ENCODE data around the gene PRKCE.

PRKCE gene

GRCh38 chr2:45732436-45732835 lies 81.0 kb downstream of the PRKCE start:
- H3K9me3 ChIP-seq (ENCODE audit: control insufficient read depth in 1 of 2, low read length in 2 of 2) = no peaks in the 10 kb centered on the region
- no peaks in the 10 kb centered on the region for H3K27me3 ChIP-seq (ENCODE audit: low read depth, low read length)
- no peak overlapping the region for H3K27ac ChIP-seq (ENCODE audit: low read length)
- no peak overlapping the region for H3K4me3 ChIP-seq (ENCODE audit: low read depth in 1 of 2, low read length in 2 of 2)
- H3K36me3 ChIP-seq (ENCODE audit: control insufficient read depth in 1 of 2, insufficient read depth in 2 of 2, low read length in 2 of 2) = no peaks in the 10 kb centered on the region
- H3K4me1 ChIP-seq (ENCODE audit: control insufficient read depth in 1 of 2, insufficient read depth in 2 of 2, low read length in 2 of 2) = peaks cover 0 to 6% of the 10 kb centered on the region in 2 donors

GRCh38 chr2:45732946-45733345 lies 81.5 kb downstream of the PRKCE start:
- no peak overlapping the region for H3K27ac ChIP-seq (ENCODE audit: low read length)
- H3K36me3 ChIP-seq (ENCODE audit: control insufficient read depth in 1 of 2, insufficient read depth in 2 of 2, low read length in 2 of 2) = no peaks in the 10 kb centered on the region
- H3K27me3 ChIP-seq (ENCODE audit: low read depth, low read length) = no peaks in the 10 kb centered on the region
- H3K9me3 ChIP-seq (ENCODE audit: control insufficient read depth in 1 of 2, low read length in 2 of 2) = no peaks in the 10 kb centered on the region
- H3K4me1 ChIP-seq (ENCODE audit: control insufficient read depth in 1 of 2, insufficient read depth in 2 of 2, low read length in 2 of 2) = peaks cover 0 to 6% of the 10 kb centered on the region in 2 donors
- H3K4me3 ChIP-seq (ENCODE audit: low read depth in 1 of 2, low read length in 2 of 2) = no peak overlapping the region

GRCh38 chr2:45734336-45734735 lies 82.9 kb downstream of the PRKCE start:
- no peaks in the 10 kb centered on the region for H3K36me3 ChIP-seq (ENCODE audit: control insufficient read depth in 1 of 2, insufficient read depth in 2 of 2, low read length in 2 of 2)
- no peaks in the 10 kb centered on the region for H3K27me3 ChIP-seq (ENCODE audit: low read depth, low read length)
- H3K4me1 ChIP-seq (ENCODE audit: control insufficient read depth in 1 of 2, insufficient read depth in 2 of 2, low read length in 2 of 2) = peaks cover 0 to 6% of the 10 kb centered on the region in 2 donors
- H3K4me3 ChIP-seq (ENCODE audit: low read depth in 1 of 2, low read length in 2 of 2) = no peak overlapping the region
- H3K9me3 ChIP-seq (ENCODE audit: control insufficient read depth in 1 of 2, low read length in 2 of 2) = no peaks in the 10 kb centered on the region
- no peak overlapping the region for H3K27ac ChIP-seq (ENCODE audit: low read length)

DNA sequence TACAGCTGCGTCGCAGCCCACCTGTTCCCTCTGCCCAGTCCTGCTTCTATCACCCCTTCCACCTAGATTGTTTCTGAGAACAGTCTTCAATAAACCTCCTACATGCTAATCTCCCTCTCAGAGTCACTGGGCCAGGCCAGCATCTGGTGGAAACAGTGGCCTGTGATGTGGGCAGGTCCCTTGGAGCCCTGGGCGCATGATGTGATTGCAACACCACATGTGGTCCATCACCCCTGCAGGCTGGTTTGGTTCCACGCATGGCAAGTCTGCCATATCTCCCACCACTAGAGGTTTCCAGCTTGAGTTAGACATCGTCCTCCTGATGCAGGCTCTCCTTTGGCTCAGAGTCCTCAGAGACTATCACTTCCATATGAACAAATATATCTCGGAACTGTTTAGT lies 83.5 kb downstream of the PRKCE start:
- H3K9me3 ChIP-seq (ENCODE audit: control insufficient read depth in 1 of 2, low read length in 2 of 2) = no peaks in the 10 kb centered on the region
- no peaks in the 10 kb centered on the region for H3K27me3 ChIP-seq (ENCODE audit: low read depth, low read length)
- H3K4me1 ChIP-seq (ENCODE audit: control insufficient read depth in 1 of 2, insufficient read depth in 2 of 2, low read length in 2 of 2) = peaks cover 0 to 6% of the 10 kb centered on the region in 2 donors
- H3K4me3 ChIP-seq (ENCODE audit: low read depth in 1 of 2, low read length in 2 of 2) = no peak overlapping the region
- H3K36me3 ChIP-seq (ENCODE audit: control insufficient read depth in 1 of 2, insufficient read depth in 2 of 2, low read length in 2 of 2) = no peaks in the 10 kb centered on the region
- H3K27ac ChIP-seq (ENCODE audit: low read length) = no peak overlapping the region

GRCh38 chr2:45736757-45737704 lies 85.6 kb downstream of the PRKCE start:
- Histone ChIP-seq H3K4me1 (ENCODE audit: control insufficient read depth in 1 of 2, insufficient read depth in 2 of 2, low read length in 2 of 2) (peaks cover 0 to 16% of the 10 kb centered on the region in 2 donors), H3K9me3 (ENCODE audit: control insufficient read depth in 1 of 2, low read length in 2 of 2) (no peaks in the 10 kb centered on the region), H3K27ac (ENCODE audit: low read length) (no peak overlapping the region)

DNA sequence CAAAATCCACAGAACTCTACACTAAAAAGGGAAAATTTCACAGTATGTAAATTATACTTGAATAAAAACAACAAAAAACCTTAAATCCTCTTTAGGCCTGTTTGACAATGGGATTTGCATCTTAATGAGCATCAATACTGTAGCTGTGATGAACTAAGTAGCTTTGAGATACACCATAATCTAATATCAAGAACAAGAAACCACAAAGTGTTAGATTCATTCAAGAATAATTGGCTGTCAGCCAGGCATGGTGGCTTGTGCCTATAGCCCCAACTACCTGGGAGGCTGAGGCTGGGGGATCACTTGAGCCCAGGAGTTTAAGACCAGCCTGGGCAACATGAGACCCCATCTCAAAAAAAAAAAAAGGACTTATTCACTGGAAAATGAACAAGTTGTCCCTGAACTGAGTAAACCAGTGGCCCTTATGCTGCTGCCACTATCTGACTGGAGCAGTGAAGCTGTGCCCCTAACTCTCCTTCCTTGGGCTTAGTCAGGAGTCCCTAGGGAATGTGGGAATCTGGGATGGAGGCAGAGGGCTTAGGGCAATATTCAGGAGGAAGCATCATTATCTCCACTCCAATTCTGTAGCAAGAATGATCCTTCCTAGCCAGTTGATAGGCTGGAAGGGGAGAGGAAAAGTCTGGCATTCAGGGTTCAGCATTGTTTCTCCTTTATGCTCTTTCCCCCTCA lies 88.5 kb downstream of the PRKCE start:
- Histone ChIP-seq H3K27ac (ENCODE audit: low read length) (no peak overlapping the region), H3K4me3 (ENCODE audit: low read depth in 1 of 2, low read length in 2 of 2) (no peak overlapping the region), H3K36me3 (ENCODE audit: control insufficient read depth in 1 of 2, insufficient read depth in 2 of 2, low read length in 2 of 2) (no peaks in the 10 kb centered on the region), H3K9me3 (ENCODE audit: control insufficient read depth in 1 of 2, low read length in 2 of 2) (no peaks in the 10 kb centered on the region), H3K4me1 (ENCODE audit: control insufficient read depth in 1 of 2, insufficient read depth in 2 of 2, low read length in 2 of 2) (peaks cover 0 to 11% of the 10 kb centered on the region in 2 donors), H3K27me3 (ENCODE audit: low read depth, low read length) (no peaks in the 10 kb centered on the region)

More at GRCh38 chr2:45736757-45737704, 85.6 kb downstream of the PRKCE start:
- Histone ChIP-seq H3K36me3 (ENCODE audit: control insufficient read depth in 1 of 2, insufficient read depth in 2 of 2, low read length in 2 of 2) (no peaks in the 10 kb centered on the region), H3K4me3 (ENCODE audit: low read depth in 1 of 2, low read length in 2 of 2) (no peak overlapping the region), H3K27me3 (ENCODE audit: low read depth, low read length) (no peaks in the 10 kb centered on the region)

- H3K27ac ChIP-seq (ENCODE audit: low read length) = no peak overlapping the region
- H3K36me3 ChIP-seq (ENCODE audit: control insufficient read depth in 1 of 2, insufficient read depth in 2 of 2, low read length in 2 of 2) = no peaks in the 10 kb centered on the region
- peaks cover 0 to 10% of the 10 kb centered on the region in 2 donors for H3K4me1 ChIP-seq (ENCODE audit: control insufficient read depth in 1 of 2, insufficient read depth in 2 of 2, low read length in 2 of 2)
- H3K9me3 ChIP-seq (ENCODE audit: control insufficient read depth in 1 of 2, low read length in 2 of 2) = no peaks in the 10 kb centered on the region
- H3K4me3 ChIP-seq (ENCODE audit: low read depth in 1 of 2, low read length in 2 of 2) = no peak overlapping the region
- no peaks in the 10 kb centered on the region for H3K27me3 ChIP-seq (ENCODE audit: low read depth, low read length)
Observed at GRCh38 chr2:45741161-45741850, 89.8 kb downstream of the PRKCE start.

DNA sequence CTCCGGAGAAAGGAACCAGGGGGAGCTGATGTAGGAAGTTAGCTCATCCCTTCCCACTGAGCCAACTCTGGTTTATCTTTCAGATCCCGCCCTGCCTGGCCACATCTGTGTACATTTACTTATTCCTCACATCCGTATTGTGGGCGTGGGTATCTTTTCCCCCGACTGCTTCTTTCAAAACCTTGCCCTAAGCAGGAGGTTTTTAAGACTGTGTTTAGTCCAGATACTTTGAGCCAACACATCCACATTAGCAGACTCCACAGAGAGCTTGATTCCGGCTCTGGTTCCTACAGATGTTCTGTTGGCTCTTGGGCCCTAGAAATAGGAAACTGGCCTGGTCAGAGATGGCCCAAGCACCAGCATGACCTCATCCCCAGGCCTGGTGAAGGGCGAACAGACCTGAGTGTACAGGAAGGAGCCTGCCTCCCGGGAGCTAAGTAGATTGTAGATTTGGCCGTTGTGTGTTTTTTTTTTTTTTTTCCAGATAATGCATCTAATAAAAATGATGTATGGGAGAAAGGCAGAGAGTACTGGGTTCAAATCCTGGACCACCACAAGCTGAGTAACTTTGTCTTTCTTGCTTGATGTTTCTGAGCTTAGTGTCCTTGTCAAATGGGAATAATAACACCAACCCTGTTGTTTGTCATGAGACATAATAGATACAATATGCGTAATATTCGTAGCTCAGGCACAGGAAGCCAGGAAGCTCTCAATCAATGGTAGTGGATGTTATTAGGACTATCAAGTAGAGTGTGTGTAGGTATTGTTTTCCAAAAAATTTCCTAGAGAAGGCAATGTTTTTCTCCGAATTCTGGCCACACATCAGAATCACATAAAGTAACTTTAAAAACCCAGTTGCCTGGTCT lies 92.3 kb downstream of the PRKCE start:
- Histone ChIP-seq H3K4me1 (ENCODE audit: control insufficient read depth in 1 of 2, insufficient read depth in 2 of 2, low read length in 2 of 2) (peaks cover 0 to 10% of the 10 kb centered on the region in 2 donors), H3K36me3 (ENCODE audit: control insufficient read depth in 1 of 2, insufficient read depth in 2 of 2, low read length in 2 of 2) (no peaks in the 10 kb centered on the region), H3K4me3 (ENCODE audit: low read depth in 1 of 2, low read length in 2 of 2) (no peak overlapping the region), H3K27ac (ENCODE audit: low read length) (peak overlapping the region; percentile 3), H3K9me3 (ENCODE audit: control insufficient read depth in 1 of 2, low read length in 2 of 2) (no peaks in the 10 kb centered on the region), H3K27me3 (ENCODE audit: low read depth, low read length) (no peaks in the 10 kb centered on the region)

GRCh38 chr2:45745231-45745630 lies 93.8 kb downstream of the PRKCE start:
- no peak overlapping the region for H3K4me3 ChIP-seq (ENCODE audit: low read depth in 1 of 2, low read length in 2 of 2)
- no peaks in the 10 kb centered on the region for H3K27me3 ChIP-seq (ENCODE audit: low read depth, low read length)
- H3K36me3 ChIP-seq (ENCODE audit: control insufficient read depth in 1 of 2, insufficient read depth in 2 of 2, low read length in 2 of 2) = no peaks in the 10 kb centered on the region
- H3K27ac ChIP-seq (ENCODE audit: low read length) = no peak overlapping the region
- no peaks in the 10 kb centered on the region for H3K9me3 ChIP-seq (ENCODE audit: control insufficient read depth in 1 of 2, low read length in 2 of 2)
- H3K4me1 ChIP-seq (ENCODE audit: control insufficient read depth in 1 of 2, insufficient read depth in 2 of 2, low read length in 2 of 2) = peaks cover 0 to 10% of the 10 kb centered on the region in 2 donors

GRCh38 chr2:45746888-45747287 lies 95.4 kb downstream of the PRKCE start:
- Histone ChIP-seq H3K4me1 (ENCODE audit: control insufficient read depth in 1 of 2, insufficient read depth in 2 of 2, low read length in 2 of 2) (peaks cover 0 to under 1% of the 10 kb centered on the region in 2 donors), H3K4me3 (ENCODE audit: low read depth in 1 of 2, low read length in 2 of 2) (no peak overlapping the region), H3K36me3 (ENCODE audit: control insufficient read depth in 1 of 2, insufficient read depth in 2 of 2, low read length in 2 of 2) (no peaks in the 10 kb centered on the region), H3K27ac (ENCODE audit: low read length) (no peak overlapping the region), H3K27me3 (ENCODE audit: low read depth, low read length) (no peaks in the 10 kb centered on the region), H3K9me3 (ENCODE audit: control insufficient read depth in 1 of 2, low read length in 2 of 2) (no peaks in the 10 kb centered on the region)
